Measurements from ENCODE around the gene DDR1.
"Not testable (repeated sequence)": the region's sequence is repeated elsewhere in the genome, so short reads cannot be mapped to it uniquely, and the experiment has no call there.

Gene DDR1

DNA sequence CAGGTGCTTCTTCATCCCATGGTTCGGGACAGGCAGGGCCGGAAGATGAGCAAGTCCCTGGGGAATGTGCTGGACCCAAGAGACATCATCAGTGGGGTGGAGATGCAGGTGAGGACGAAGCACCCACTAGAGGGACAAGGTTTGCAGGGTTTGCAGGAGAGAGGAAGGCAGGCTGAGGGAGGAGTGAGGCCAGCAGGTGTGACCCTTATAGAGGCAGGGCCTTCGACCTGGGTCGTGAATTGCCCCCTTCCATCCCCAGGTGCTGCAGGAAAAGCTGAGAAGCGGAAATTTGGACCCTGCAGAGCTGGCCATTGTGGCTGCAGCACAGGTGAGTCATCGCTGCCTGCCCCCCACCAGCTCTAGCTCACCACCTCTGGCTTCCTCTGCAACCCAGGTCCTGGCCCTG is 38.1 kb downstream of the DDR1 start:
- no peak for DNase-seq

DNA sequence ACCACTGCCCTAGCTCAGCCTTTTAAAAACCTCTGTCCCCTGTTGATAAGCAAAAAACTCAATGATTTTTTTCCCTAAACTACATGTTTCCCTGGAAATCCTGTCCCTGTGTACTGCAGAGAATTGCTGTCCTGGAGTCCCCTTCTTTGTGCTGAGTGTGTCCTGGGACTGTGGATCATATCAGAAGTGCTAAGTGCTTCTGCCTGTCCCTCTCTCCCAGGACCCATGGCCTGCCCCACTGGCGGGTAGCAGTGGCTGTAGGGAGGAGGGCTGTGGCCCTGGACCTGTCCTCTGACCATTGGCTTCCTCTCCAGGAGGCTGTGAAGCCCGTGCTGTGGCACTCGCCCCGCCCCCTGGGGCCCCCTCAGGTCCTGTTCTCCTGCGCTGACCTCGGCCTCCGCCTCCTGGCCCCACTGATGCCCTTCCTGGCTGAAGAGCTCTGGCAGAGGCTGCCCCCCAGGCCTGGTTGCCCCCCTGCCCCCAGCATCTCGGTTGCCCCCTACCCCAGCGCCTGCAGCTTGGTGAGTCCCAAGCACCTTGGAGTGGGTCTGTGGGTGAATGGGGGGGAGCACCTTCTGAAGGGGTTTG is 39.8 kb downstream of the DDR1 start:
- DNase-seq = not testable (repeated sequence)

DNA sequence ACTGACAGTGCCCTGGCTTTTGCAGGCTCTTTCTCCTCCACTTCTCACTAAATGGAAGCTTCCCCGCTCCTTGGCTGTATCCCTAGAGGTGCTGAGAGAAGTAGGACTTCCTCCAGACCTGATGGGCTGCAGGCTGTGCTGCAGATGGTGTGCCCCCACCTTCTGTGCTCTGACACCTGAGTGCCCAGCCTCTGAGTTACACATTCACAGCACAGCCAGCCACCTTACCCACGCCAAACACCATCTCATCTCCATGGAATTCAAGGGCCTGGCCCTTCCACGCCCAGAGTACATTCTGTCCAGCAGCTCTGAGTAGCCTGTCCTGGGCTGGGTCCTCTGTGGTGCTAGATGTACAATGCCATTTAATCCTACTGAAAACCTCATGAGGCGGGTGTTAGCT is 42.3 kb downstream of the DDR1 start:
- DNase-seq = no peak

DNA sequence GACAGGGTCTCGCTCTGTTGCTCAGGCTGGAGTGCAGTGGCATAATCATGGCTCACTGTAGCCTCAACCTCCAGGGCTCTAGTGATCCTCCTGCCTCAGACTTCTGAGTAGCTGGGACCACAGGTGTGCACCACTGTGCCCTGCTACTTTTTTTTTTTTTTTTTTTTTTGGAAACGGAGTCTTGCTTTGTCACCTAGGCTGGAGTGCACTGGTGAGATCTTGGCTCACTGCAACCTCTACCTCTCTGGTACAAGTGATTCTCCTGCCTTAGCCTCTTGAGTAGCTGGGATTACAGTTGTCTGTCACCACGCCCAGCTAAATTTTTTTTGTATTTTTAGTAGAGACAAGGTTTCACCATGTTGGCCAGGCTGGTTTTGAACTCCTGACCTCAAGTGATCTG is 42.8 kb downstream of the DDR1 start:
- DNase-seq = not testable (repeated sequence)

DNA sequence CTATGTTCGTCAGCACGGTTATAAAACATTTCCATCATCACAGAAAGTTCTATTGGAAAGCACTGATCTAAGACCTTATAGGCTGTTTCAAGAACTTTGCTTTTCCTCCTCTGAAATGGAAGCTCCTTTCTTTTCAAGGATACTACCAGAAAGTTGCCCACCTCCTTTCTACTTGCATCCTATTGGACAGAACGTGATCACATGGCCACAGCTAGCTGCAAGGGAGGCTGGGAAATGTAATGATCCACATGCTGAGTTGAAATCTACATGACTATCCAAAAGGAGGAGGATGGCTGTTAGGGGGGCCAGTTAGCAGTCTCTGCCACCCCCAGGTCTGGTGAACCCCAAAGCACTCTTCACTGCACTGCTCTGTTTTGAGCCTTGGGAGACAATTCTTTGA is 44.4 kb downstream of the DDR1 start:
- no peak for DNase-seq

DNA sequence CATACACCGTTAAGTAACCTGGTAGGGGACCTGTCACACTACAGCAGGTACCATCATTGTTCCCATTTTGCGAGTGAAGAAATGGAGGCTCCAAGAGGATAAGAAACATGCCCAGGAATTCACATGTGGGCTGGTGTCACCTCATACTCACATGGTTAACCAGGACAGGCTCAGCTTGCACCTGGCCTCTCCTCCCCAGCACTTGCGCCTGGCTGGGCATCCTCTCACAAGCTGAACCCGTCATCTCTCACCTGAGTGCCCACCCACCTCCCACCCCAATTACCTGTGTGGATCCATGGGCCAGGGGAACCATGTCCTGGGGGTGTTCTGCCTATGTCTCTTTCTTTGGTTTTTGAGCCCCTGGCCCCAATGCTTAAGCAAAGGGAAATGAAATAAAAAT is 46.2 kb downstream of the DDR1 start:
- no peak for DNase-seq

DNA sequence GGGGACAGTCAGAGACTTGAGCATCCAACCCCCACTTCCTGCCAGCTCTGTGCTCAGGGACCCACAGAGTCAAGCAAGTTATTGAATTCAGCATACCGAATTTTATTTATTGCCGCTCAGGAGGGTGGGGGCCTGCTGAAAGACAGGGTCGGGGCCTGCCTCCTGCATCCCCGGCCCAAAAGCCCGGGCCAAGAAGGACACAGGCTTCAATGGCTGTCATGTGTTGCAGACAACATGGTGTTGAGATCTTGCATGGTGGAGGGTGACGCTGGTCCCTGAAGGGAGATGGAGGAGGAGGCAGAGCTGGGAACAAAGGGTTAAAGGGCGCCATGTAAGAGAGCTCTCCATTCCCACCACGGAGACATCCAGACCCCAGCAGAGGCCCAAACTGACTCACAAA is 47.0 kb downstream of the DDR1 start:
- DNase-seq = no peak

DNA sequence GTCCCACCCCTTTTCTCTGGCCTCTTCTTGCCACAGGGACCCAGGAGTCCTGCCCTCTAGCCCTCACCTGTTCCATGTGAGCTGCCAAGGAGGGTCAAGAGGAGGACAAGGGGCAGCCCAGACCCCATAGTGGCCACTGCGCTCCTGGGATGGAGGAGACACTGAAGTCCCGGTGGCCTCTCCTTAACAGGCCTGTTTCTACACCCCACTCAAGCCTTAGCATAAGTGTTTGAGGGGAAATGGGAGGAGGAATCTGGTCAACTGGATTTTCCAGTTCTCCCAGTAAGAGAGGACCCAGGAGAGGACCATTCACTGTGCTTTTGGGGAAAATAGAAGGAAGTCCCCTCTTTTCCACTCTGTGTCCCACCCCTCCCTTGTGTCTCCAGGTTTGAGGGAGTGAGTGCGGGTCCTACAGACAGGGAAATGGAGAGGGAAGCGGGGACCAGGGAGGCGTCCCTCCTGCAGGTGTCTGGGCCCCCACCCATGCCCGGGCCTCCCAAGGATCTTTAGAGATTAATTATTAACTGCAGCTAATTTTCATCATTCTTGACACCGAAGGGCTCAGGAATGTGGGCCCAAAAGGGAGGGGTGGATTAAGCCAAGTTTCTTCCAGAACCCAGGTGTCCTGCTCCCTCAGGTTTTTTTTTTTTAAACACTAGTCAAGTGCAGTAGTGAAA is 47.8 kb downstream of the DDR1 start, which contains the start of gene SFTA2:
Gene SFTA2 (minus strand): TSS at position 202 of the 677 bp plus-strand sequence. CDS start 74 bp downstream, at position 128.
- DNase-seq = no peak

DNA sequence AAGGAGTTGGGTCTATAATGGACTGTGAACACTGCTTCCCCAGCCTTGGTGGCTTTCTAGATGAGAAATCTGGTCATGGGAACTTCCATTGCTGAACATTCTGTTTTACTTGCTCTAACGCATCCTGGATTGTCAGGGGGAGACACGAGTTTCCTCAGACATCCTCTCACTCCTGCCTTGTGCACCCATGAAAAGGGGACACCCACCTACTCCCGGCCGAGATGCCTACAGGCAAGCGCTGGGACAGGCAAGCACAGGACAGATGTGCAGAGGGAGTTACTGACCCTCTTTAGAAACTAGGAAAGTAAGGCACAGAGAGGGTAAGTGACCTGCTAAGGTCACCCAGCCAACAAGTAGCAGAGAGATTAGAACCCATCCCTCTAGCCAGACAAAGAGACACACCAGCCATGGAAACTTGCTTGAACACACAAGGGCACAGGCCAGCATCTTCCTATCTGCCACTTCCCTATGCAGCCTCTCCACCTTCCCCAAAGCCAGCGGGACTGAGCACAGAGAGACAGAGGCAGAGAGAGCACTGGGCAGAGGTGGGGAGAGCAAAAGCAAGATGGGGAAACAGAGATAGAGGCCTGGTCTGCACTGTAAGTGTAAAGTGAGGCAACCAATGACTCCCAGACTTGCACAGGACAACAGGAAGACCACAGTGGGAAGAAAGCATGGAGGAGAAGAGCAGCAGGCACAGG is 48.5 kb downstream of the DDR1 start:
- DNase-seq = no peak

DNA sequence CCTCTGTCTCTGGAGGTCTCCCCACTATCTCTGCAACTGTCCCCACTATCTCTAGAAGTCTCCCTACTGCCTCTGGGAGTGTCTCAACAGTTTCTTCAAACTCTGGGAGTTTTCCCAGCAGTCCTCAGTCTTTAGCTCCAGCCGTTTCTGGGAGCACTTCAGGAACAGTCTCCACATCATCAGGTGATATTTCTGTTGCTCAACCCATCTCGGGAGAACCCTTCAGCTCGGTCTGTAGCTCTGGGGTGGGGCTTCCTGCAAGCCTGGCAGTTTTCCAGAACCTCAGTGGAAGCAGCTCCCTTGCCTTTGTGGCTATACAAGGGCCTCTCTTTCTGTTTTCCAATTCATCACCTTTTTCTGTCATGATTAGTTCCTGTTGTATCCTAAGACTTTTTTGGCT is 50.7 kb downstream of the DDR1 start:
- DNase-seq = no peak

DNA sequence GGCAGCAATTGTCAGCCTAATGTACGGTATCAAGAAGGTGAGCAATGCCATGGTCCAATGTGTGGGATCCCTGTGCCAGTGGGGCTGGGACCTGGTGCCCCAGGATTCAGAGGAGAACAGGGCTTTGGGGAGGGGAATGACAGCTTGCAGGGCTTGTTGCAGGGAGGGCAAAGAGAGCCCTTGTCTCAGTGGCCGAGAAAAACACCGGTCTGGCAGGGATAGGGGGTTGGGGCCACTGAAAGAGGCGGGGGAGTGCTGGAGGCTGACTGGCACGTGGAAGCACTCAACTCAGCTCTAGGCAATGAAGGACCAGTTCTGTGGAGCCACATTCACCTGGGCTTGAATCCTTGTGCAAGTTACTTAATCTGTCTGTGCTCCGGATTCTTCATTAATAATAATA is 52.9 kb downstream of the DDR1 start:
- DNase-seq = no peak

DNA sequence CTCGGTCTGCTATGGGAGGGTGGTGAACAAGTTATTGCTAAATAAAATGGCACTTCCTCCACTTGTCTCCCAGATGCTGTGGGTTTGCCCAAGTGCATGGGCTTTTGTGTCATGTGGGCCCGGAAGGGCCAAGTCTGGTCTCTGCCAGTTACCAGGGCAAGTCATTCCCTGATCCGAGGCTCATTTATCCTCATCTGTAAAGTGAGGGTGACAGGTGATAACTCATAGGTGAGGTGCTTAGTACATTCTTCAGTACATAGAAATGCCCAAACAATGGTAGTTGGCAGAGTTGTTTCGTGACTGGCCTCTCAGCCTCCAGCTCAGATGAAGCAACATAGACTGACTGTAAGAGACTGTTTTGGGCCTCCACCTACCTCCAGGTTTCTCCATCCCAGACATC is 54.4 kb downstream of the DDR1 start:
- no peak for DNase-seq

DNA sequence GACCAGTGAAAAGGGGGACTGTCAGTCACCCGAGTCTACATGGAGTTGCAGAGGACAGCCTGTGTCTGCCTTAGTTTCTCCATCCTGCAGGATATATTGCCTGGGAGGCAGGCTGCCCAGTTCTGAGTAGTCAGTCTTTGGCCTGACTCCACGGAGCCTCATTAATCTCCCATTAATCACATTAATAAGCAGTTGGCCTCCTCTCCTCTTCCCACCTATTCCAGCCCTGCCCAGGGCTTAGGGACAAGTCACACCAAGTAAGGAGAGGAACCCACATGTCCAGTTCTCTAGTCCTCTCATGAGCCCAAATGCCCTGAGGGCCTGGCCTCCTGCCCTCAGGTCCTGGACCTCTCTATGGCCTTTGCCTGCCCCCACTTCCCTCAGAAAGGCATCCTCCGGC is 55.2 kb downstream of the DDR1 start:
- no peak for DNase-seq

DNA sequence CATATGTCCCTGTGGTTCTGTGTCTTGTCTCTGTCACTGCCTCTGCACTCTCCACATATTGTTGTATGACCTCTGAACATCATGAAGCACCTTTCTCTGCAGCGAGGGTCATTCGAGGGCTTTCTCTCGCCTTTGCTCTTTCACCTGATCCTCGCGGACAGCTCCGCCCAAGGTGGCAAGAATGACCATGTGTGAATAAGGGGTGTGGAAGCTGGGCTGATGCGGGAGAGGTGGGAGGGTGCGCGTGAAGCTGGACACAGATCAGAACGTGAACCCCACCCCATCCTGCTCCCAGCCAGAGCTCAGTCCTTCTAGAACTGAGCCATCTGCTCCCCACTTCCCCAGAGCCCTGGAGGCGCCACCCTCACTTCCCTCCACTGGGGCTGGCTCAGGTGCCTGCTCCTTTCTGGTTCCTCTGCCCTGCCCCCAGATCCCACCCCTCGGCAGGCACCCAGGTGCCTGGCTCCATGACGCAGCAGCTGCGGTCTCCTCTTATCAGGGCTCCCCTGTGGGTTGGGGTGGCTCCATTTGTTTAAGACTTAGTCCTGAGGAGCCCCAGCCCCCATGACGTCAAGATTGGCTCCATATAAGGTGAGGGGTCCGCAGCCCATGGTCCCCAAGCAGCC is 56.2 kb downstream of the DDR1 start, which contains the start of gene MUCL3:
Gene MUCL3 (plus strand): TSS at position 613 of the 626 bp plus-strand sequence. CDS start 27 bp downstream, outside the sequence.
- DNase-seq = no peak

DNA sequence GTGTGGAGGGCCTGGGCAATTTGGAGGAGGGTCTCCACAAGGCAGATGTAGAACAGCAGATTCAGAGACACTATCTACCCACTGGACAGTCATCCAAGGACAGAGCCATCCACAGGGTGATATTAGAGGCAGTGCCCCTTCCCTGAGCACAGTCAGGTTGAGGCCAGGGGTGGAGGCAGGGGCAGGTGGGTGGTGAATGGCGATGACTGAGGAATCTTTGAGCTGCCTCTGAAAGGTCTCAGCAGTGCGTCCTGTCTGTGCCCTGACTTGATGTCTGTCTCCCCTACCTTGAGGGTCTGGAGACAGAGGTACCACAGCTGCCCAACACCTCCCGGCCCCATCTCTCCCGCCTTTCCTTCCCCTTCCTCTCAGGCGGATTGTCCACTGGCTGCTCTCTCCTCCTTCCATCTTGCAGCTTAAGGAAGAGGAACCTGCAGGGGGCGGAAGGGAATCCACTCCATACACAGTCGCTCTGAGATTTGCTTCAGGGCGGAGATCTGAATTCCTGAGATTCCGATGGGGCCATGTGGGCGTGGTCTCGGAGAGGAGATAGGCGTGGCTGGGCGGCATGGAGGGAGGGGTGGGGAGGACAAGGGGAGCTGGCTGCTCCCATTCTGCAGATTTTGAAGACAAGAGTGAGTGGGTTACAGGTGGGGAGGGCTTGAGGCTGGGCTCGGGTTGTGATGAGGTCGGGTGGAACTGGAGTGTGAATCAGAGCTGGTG is 58.2 kb downstream of the DDR1 start:
- peak; percentile 53 for DNase-seq

DNA sequence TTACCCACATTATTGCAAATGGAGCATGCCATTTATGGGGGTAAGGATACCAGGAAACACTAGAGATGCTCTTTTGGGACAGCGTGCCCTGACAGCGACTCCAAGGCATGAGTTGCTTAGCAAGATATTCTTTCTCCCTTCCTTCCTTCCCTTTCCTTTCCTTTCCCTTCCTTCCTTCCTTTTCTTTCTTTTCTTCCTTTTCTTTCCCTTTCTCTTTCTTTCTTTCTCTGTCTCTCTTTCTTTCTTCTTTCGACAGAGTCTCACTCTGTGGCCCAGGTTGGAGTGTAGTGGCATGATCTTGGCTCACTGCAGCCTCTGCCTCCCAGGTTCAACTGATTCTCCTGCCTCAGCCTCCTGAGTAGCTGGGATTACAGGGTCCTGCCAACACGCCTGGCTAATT is 59.7 kb downstream of the DDR1 start:
- DNase-seq = no peak

DNA sequence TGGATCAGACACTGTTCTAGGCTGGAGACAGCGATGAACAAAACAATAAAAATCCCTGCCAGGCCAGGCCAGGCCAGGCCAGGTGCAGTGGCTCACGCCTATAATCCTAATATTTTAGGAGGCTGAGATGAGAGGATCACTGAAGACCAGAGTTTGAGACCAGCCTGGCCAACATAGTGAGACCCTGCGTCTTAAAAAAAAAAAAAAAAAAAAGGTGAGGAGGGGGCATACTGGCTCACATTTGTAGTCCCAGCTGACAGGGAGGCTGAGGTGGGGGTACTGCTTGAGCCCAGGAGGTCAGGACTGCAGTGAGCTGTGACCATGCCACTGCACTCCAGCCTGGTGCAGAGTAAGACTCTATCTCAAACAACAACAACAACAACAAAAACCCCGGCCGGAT is 61.0 kb downstream of the DDR1 start:
- no peak for DNase-seq

DNA sequence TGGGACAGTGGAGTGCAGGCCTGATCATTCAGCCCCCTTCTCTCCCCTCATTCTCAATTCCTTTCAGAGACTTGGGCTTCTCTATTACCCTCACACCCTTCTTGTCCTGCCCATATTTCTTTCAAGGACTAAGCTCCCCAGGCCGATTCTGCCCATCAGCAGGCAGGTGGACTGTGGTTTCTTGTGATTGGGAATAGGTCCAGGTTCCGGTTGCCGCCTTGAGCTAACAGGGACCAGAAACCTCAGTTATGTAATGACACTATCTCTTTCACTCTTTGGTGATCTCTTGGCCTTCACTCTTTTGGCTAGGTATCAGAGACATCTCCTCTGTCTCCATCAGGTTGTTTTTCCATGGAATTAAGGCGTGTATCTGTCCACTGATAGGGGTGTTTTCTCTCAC is 62.9 kb downstream of the DDR1 start:
- DNase-seq = no peak

DNA sequence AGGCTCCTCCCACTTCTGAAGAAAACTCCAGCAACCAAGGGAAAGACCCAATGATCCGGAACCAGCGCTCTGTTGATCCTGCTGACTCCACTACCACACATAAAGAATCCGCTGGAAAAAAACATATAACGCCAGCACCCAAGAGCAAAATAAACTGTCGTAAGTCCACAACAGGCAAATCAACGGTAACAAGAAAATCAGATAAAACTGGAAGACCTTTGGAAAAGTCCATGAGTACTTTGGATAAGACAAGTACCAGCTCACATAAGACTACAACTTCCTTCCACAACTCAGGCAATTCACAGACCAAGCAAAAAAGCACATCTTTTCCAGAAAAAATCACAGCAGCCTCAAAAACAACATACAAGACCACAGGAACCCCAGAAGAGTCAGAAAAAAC is 64.5 kb downstream of the DDR1 start:
- DNase-seq = no peak
